HepG2 (cell line): ENCODE results near the gene TOR1AIP1. TPM values are rescaled to one million over a fixed set of nuclear protein-coding genes. Genes with fewer than 3 reads are reported as not detected.
A peak's percentile ranks its signal among the peaks of the same experiment; 100 is the strongest.

Experiments used
- ATAC-seq: fragments of 200-7000 bp; cut with Tn5 transposase; 3 replicates; pipeline ENCODE4 v1.9.1; 2020; ENCODE audit warnings: mild to moderate bottlenecking, moderate library complexity
- BruUV-seq: library from RNA; stranded (reverse); fragments of 400-500 nt; replicated peaks from 2 replicates; lab custom pipeline; 2021; lab: Mats Ljungman, UMichigan
- CTCF ChIA-PET: fragments of 300-600 bp; formaldehyde crosslinking; extraction: SDS; loops from one replicate; lab custom pipeline; 2021; ENCODE audit warnings: low total read pairs, inconsistent platforms, low intra/inter-chr PET ratio; lab: Yijun Ruan, JAX
- POLR2A ChIA-PET: fragments of 350-600 bp; sonication (Branson Sonifier 250); formaldehyde crosslinking; loops from one replicate; lab custom pipeline; 2020; ENCODE audit warnings: antibody characterized with exemption, inconsistent platforms; lab: Yijun Ruan, JAX
- DNase-seq: peaks from one replicate; pipeline ENCODE4 v3.0.0-alpha.2; 2015; ENCODE audit warnings: low spot score
- FAIRE-seq: peaks from 3 replicates; lab custom pipeline; 2011; peaks lifted over from hg19 to GRCh38; lab: Jason Lieb, UNC
- H2AFZ ChIP-seq: one replicate; pipeline ENCODE4 v1.6.1; 2011; ENCODE audit warnings: low read length, inconsistent platforms
- H3K27ac ChIP-seq: fragments of 300-600 bp; 3 replicates; pipeline ENCODE4 v1.8.0; 2011; ENCODE audit warnings: mixed run types, mild to moderate bottlenecking, mixed read lengths, low read length, inconsistent platforms; ENCODE audit not compliant: insufficient read depth; ENCODE audit errors: extremely low read length
- H3K27me3 ChIP-seq, 2 experiments: fragments of 200-600 bp in 1 of 2; 2 replicates in 1 of 2; 3 replicates in 1 of 2; pipeline versions ENCODE4 v1.6.0 to v1.8.0; 2011; ENCODE audit warnings: low read length in 2 of 2, mild to moderate bottlenecking in 2 of 2, moderate library complexity in 2 of 2, inconsistent platforms in 1 of 2; ENCODE audit not compliant: insufficient read depth in 2 of 2, control insufficient read depth in 1 of 2
- H3K36me3 ChIP-seq, 2 experiments: fragments of 200-600 bp in 1 of 2; replicated peaks in 1 of 2; 2 replicates in 1 of 2; 3 replicates in 1 of 2; pipeline versions ENCODE4 v1.5.1 to v1.8.0; 2011; ENCODE audit warnings: low read length in 2 of 2, inconsistent platforms in 1 of 2; ENCODE audit not compliant: insufficient read depth in 2 of 2, control insufficient read depth in 1 of 2
- H3K4me1 ChIP-seq: 2 replicates; pipeline ENCODE4 v1.5.1; 2012; ENCODE audit warnings: low read length, inconsistent platforms; ENCODE audit not compliant: insufficient read depth
- H3K4me2 ChIP-seq: 2 replicates; pipeline ENCODE4 v1.6.0; 2011; ENCODE audit warnings: low read depth, low read length, inconsistent platforms
- H3K4me3 ChIP-seq, 3 experiments: fragments of 200-600 bp in 1 of 3; sonication (generic), shearing (Covaris generic) in 1 of 3; replicated peaks in 1 of 3; 2 replicates each; pipeline ENCODE4 v1.5.1; 2011 to 2016; ENCODE audit warnings: low read length in 3 of 3, inconsistent platforms in 2 of 3, low read depth in 2 of 3, mild to moderate bottlenecking in 2 of 3, control low read depth in 1 of 3, mixed read lengths in 1 of 3; ENCODE audit not compliant: insufficient read depth in 1 of 3
- H3K79me2 ChIP-seq: one replicate; pipeline ENCODE4 v1.6.1; 2011; ENCODE audit warnings: low read length, inconsistent platforms; ENCODE audit not compliant: insufficient read depth
- H3K9ac ChIP-seq: 2 replicates; pipeline ENCODE4 v1.6.0; 2011; ENCODE audit warnings: mild to moderate bottlenecking, low read depth, low read length, inconsistent platforms; ENCODE audit not compliant: insufficient read depth
- H3K9me3 ChIP-seq: 2 replicates; pipeline ENCODE4 v1.5.1; 2012; ENCODE audit warnings: mild to moderate bottlenecking, low read length
- H4K20me1 ChIP-seq: 2 replicates; pipeline ENCODE4 v1.6.0; 2011; ENCODE audit warnings: inconsistent platforms, mild to moderate bottlenecking, low read length, moderate library complexity; ENCODE audit not compliant: insufficient read depth
- DNMT1 ChIP-seq: sonication (generic); formaldehyde crosslinking; IDR thresholded peaks from 2 replicates; pipeline ENCODE4 v1.5.1; 2020; ENCODE audit warnings: mild to moderate bottlenecking, missing genetic modification reagents
- GABPB1 ChIP-seq: IDR thresholded peaks from 2 replicates; pipeline ENCODE4 v1.6.1; 2016; ENCODE audit warnings: mild to moderate bottlenecking, missing genetic modification reagents, moderate library complexity, missing compliant biosample characterization
- HNRNPL ChIP-seq: fragments of 200-400 bp; formaldehyde crosslinking; IDR thresholded peaks from 2 replicates; pipeline ENCODE4 v1.6.1; 2017; ENCODE audit warnings: mild to moderate bottlenecking, low read depth, low read length
- HOXA3 ChIP-seq: sonication (generic); formaldehyde crosslinking; IDR thresholded peaks from 2 replicates; pipeline ENCODE4 v1.5.0; 2020; ENCODE audit warnings: missing genetic modification reagents
- RBFOX2 ChIP-seq: fragments of 200-400 bp; formaldehyde crosslinking; IDR thresholded peaks from 2 replicates; pipeline ENCODE4 v1.6.1; 2017; ENCODE audit warnings: low read depth, mild to moderate bottlenecking, low read length
- SETDB1 ChIP-seq: sonication (generic); formaldehyde crosslinking; IDR thresholded peaks from 2 replicates; pipeline ENCODE4 v1.5.1; 2020; ENCODE audit warnings: missing genetic modification reagents, mild to moderate bottlenecking, borderline replicate concordance
- ZNF205 ChIP-seq: IDR thresholded peaks from 2 replicates; pipeline ENCODE4 v1.6.1; 2018; ENCODE audit warnings: missing biosample characterization, missing genetic modification reagents
- WGBS: methylation state at CpG from one replicate; pipeline ENCODE4 v1.1.6; 2017; ENCODE audit warnings: low lambda C conversion rate; 5-methylcytosine and 5-hydroxymethylcytosine counted together
- in situ Hi-C: cut with HindIII; loops from 2 replicates; pipeline ENCODE4 v1.10.0; 2017; ENCODE audit warnings: low pct_unique_long_range_greater_than_20kb; ENCODE audit not compliant: extremely low pct_ligation_motif_present
- intact Hi-C: fragments of 100-400 bp; cut with micrococcal nuclease; formaldehyde crosslinking; loops from one replicate; pipeline ENCODE4 v1.10.0; 2022; ENCODE audit not compliant: unreplicated experiment
- polyA plus RNA-seq, 8 experiments: library from polyadenylated mRNA; depleted of rRNA in 3 of 8; stranded (reverse) in 7 of 8; unstranded in 1 of 8; fragments of >200 nt; fragmentation: Illumina TruSeq in 4 of 8; extraction: Trizol in 4 of 8; gene quantifications; 2 replicates each; pipeline versions ENCODE4 v1.2.1 to v1.2.3, GENCODE V29; 2011 to 2016; ENCODE audit warnings: low read depth in 4 of 8, missing spikeins in 1 of 8, mixed read lengths in 1 of 8; ENCODE audit not compliant: insufficient read depth in 1 of 8
- total RNA-seq, 5 experiments: library from RNA; depleted of rRNA; stranded (reverse); fragments of >200 nt; fragmentation: Illumina TruSeq; extraction: Trizol; gene quantifications; 2 replicates each; pipeline ENCODE4 v1.2.3, GENCODE V29; 2016; ENCODE audit warnings: low read depth in 1 of 5

TOR1AIP1 gene
- total and polyA plus RNA-seq, 2 of the 13 experiments (the other 11 are each of a cell fraction or from before 2014, with no cell fraction given), result 15.6 to 29.0 TPM

DNA sequence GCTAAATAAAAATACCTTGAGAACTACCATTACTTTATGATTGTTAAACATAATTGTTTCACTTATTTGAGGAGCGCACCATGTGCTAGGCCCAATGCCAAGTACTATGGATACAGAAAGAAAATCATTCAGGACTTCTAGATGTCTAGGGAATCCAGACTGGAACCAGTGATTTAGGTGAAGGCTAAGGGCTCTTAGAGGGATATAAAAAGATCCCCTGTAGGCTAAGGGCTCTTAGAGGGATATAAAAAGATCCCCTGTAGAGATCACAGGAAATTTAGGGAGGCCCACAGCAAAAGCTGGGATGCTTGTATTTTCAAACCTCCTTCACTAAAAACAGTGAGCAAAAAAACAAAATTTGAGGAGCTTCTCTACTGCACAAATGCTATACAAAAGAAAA lies 11.2 kb upstream of the TOR1AIP1 start (continued):
- TF ChIP-seq DNMT1 (CRISPR knock-in tag) (no peak), HOXA3 (CRISPR knock-in tag) (no peak)

DNA sequence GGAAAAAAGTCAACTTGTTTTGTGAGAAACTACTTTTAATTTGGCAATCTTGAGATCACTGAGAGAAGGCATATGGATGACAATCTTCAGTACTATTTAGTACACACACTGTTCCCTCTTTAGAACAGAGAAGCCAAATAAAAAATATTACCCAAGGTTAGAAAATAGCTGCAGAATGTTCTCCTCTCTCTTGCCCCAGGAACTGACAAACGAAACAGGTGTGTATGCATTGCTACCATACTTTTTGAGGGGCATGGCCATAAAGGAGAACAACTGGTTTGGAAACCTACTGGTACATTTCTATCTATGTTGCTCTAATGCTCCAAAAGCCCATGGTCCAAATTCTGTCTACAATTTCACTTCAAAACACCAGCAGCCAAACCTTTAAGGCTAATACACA lies 10.1 kb upstream of the TOR1AIP1 start:
- Histone ChIP-seq H3K9ac (no peak overlapping the region), H3K27me3 (no peaks in the 10 kb centered on the region)
- POLR2A ChIA-PET, result no interaction called here
- intact Hi-C loops, result no loop called here
- TF ChIP-seq GABPB1 (CRISPR knock-in tag) (no peak), RBFOX2 (peak; percentile 63)
- TF ChIP-seq, all 625 proteins: peak for 1
- Histone ChIP-seq H4K20me1 (peaks cover 86% of the 10 kb centered on the region), H2AFZ (no peak overlapping the region), H3K79me2 (peaks cover 87% of the 10 kb centered on the region), H3K4me2 (peak overlapping the region; percentile 36), H3K4me1 (peaks cover 59% of the 10 kb centered on the region), H3K4me3 (no peak overlapping the region), H3K36me3 (peaks cover 5 to 38% of the 10 kb centered on the region in 2 experiments; a peak in 4 of 5 replicates), H3K9me3 (no peaks in the 10 kb centered on the region), H3K27ac (no peak overlapping the region)
- BruUV-seq, result no TSS peak
- FAIRE-seq (no peak), DNase-seq (no peak), ATAC-seq (no peak)
- in situ Hi-C loops, result loop anchor here (10.0 kb wide), 1 partner anchor 293 kb away; no protein-coding TSS in a partner anchor
- CTCF ChIA-PET, result no interaction called here
- WGBS, result 91% methylated on average over 1 of the region's 1 CpG

DNA sequence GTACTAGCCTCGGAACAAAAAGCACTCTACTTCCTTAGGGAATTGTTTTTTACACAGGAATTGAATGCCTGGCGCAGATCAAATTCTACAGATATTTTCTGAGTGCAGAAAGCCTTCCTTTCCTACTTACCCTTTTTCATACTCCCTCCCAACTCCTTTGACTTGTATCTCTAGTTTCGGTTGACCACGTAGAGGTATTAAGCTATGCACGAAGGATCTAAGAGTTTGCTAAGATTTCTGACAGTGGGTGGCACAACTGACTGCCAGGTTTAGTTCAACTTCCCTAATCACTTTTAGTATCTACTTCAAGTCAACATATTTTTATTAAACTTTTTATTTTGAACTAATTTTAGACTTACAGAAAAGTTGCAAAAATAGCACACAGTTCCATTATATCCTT lies 9.5 kb upstream of the TOR1AIP1 start:
- Histone ChIP-seq H3K9ac (no peak overlapping the region), H3K27me3 (no peaks in the 10 kb centered on the region), H3K4me2 (peak overlapping the region; percentile 67; the same call in 1 of the 2 replicates), H2AFZ (no peak overlapping the region), H3K4me1 (peaks cover 59% of the 10 kb centered on the region), H3K9me3 (no peaks in the 10 kb centered on the region), H3K27ac (no peak overlapping the region), H4K20me1 (peaks cover 83% of the 10 kb centered on the region), H3K4me3 (no peak overlapping the region), H3K36me3 (peaks cover 3 to 32% of the 10 kb centered on the region in 2 experiments; a peak in 4 of 5 replicates), H3K79me2 (peaks cover 88% of the 10 kb centered on the region)
- WGBS, result 98% methylated on average over 5 of the region's 5 CpGs
- DNase-seq (no peak), FAIRE-seq (no peak), ATAC-seq (no peak)
- intact Hi-C loops, result no loop called here
- ChIA-PET CTCF (no interaction called here), POLR2A (no interaction called here)
- BruUV-seq, result no TSS peak
- in situ Hi-C loops, result loop anchor here (10.0 kb wide), 1 partner anchor 292 kb away; no protein-coding TSS in a partner anchor
- TF ChIP-seq HNRNPL, result no peak
- TF ChIP-seq SETDB1 (CRISPR knock-in tag), result no peak
- TF ChIP-seq ZNF205 (CRISPR knock-in tag), result no peak
